HG03196 (cell line): ENCODE data around the gene KIF26B.

Experiments
- ATAC-seq: cut with Tn5 transposase; IDR thresholded peaks from one replicate; pipeline ENCODE4 v1.9.1; 2021; ENCODE audit not compliant: unreplicated experiment

Gene KIF26B

GRCh38 chr1:245234217-245235081, 79.7 kb downstream of the KIF26B start:
- no peak for ATAC-seq

DNA sequence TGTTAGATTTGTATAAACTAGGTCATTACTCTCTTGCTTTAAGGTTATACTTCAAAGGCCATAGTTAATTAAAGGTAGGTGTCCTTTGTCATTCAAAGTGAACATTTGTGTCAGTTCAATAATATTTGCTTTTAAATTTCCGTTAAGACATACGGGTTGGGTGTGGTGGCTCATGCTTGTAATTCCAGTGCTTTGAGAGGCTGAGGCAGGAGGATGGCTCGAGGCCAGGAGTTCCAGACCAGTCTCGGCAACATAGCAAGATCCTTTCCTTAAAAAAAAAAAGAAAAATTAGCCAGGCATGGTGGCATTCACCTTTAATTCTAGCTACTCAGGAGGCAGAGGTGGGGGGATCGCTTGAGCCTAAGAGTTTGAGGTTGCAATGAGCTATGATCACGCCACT, 80.4 kb downstream of the KIF26B start:
- no peak for ATAC-seq

GRCh38 chr1:245240648-245241165, 85.9 kb downstream of the KIF26B start:
- no peak for ATAC-seq

- no peak for ATAC-seq
These were observed 86.8 kb downstream of the KIF26B start for GRCh38 chr1:245241526-245242130.

DNA sequence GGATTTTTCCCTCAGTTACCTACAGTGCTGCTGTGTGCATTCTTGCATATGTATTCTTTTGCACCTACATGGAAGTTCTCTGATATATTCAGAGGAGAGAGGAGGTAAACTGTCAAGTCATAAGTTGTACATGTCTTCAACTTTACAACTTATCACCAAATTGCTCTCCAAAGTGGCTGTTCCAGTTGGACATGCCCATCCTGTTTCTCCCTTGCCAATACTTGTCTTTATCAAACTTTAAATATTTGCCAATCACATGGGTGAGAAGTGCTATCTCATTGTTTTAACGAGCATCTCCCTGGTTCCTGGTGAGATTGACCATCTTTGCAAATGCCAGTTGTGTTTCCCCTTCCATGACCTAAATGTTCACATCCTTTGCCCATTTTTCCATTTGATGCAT, 88.2 kb downstream of the KIF26B start:
- ATAC-seq: no peak

GRCh38 chr1:245245021-245245667, 90.4 kb downstream of the KIF26B start:
- no peak for ATAC-seq

DNA sequence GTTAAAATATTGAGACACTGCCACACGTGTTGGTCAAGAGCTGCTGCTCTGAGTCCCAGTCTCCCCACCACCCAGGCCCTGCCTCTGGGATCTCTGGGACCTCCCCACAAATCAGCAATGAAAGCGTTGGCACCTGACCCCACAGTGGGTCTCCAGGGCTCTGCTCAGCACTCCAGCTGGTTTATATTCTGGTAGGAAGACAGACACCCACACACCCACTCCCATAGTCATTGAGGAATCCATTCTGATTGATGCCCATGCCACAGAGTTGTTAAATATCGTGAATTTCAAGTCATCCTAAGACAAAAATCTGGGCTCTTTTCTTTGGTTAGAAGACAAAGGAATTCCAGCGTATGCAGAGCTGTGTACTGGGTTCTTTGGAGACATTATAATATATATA, 91.6 kb downstream of the KIF26B start:
- no peak for ATAC-seq

DNA sequence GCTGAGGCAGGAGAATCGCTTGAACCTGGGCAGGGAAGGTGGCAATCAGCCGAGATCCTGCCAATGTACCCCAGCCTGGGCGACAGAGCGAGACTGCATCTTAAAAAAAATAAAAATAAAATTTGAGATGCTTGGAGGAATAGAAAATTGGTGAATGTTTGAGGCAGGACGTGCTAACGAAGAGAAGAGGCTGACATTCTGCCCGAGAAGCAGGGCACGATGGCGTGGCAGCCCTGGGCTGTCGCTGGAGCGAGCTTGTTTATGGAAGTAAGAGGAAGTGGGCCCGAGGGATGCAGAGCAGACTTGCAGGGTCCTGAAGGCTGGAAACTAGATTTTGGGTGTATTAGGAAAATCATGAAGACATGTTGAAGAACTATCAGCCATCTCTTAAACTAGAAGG, 92.6 kb downstream of the KIF26B start:
- no peak for ATAC-seq

DNA sequence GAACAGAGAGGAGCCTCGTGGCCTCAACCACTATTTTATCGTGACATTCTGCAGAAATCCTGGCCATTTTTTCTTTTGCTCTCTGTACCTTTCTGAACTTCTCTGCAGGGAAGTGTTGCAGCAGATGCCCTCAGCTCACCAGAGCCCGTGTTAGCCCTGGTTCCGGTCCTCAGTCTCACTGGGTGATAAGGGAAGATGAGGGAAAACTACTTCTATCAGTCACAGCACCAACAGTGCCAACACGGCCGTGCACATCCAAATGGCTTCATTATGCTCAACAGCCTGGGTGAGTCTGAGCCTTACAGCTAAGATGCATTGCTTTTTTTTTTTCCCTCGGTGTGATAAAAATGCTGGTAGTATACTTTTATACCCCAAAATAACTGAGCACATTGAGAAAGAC, 93.0 kb downstream of the KIF26B start:
- ATAC-seq: no peak

GRCh38 chr1:245248231-245248731, 93.5 kb downstream of the KIF26B start:
- no peak for ATAC-seq

DNA sequence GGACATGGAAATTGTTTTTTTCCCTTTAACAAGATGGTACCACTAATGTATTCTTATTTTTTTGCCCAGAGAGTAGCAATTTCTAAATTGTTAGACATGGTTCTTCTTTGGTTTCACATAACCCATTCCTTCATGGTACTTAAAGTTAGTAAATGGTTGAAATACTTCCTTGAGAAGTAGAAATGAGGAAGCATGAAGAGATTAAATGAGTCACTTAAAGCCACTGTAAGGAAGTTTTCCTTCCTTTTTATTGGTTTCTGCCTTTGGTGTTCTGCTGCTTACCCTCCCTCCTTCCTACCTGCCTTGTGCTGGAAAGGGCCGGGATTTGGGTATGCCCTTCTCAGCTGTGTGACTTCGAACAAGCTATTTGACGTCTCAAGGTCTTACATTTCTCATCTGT, 101.0 kb downstream of the KIF26B start:
- no peak for ATAC-seq

- ATAC-seq: no peak
These were observed 101.7 kb downstream of the KIF26B start for GRCh38 chr1:245256528-245256927.

GRCh38 chr1:245258271-245258920, 103.6 kb downstream of the KIF26B start:
- no peak for ATAC-seq

DNA sequence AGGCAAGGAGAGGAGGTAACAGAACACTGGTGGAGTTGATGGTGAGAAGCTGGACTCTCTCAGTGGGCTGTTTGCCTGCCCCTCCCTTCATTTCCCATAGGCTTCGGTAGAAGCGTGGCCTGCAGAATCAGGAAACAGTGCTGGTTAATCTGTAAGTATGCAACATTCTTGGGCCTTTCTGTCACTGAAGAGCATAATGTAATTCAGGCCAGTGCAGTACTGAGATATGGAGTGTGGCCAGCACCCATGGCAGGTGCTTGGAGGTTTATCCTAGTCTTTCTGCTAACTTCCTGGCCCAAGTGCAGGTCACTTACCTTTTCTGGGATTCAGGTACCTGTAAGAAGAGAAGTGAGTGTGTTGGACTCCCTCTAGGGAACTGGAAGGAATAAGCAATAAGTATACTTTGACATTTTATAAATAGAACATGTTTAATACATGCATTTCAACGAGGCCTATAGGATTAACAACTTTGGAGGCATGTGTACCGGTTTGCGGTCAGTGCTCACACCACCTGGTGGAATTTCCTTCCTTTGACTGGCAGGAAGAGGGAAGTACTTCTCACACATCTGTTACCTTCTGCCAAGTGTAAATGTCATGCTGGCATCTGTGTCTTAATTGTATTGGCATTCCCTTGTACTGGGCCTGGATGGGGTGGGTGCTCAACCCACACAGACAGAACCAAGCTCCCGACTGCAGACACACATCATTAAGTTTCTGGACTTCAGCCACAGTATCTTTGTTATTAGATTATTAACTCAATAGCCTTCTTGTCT, 105.5 kb downstream of the KIF26B start:
- no peak for ATAC-seq

- no peak for ATAC-seq
These were observed 106.1 kb downstream of the KIF26B start for GRCh38 chr1:245260883-245261282.

- ATAC-seq: no peak
These were observed 107.0 kb downstream of the KIF26B start for GRCh38 chr1:245261786-245262185.

DNA sequence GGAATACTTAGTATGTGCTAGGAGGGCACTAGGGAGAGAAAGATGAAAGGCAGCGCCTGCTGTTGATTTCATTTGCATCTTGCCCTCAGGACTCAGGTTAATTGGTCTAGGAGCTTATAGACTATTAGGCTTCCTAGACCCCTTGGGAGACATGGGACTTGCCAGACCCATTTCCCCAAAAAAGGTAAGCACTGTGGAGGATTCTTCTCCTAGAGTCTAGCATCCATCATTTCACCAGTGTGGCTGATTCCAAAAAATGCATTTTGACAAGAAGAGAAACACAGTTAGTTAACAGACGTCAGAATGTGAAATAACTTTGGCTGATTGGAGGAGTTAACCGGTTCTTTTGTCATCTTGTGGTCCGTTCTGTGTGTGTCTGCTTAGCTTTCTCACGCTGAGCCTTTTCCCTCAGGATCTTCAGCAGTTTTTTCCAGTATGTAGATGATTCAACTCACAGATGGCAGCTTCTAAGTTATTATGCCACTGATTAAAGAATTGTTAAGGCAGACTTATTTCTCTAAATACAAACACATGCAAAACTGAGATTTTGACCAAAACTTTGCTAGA, 108.8 kb downstream of the KIF26B start:
- ATAC-seq: no peak

DNA sequence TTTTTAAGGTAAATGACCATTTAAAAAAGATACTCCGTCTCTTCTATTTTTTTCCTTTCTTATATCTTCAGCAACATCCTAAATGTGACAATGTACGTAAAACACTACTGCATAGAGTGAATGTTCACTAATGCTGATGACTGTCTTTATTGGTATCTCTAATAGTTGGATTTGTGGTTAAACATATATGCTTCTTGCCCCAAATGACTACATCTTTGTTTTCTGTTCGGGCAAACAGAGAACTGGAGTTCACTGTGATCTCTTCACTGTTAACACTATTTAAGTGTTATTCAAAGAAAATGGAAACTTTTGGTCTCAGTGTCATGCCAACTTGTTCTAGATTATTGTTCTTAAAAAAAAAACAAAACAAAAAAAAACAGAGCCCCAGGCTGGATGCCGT, 109.4 kb downstream of the KIF26B start:
- no peak for ATAC-seq

GRCh38 chr1:245266105-245266504, 111.3 kb downstream of the KIF26B start:
- no peak for ATAC-seq

- ATAC-seq: no peak
These were observed 115.3 kb downstream of the KIF26B start for GRCh38 chr1:245270063-245270462.
